HG03439 (cell line): Measurements from ENCODE around the gene TCF15.
"Not testable (repeated sequence)": the region's sequence is repeated elsewhere in the genome, so short reads cannot be mapped to it uniquely, and the experiment has no call there.

Experiments
- ATAC-seq: cut with Tn5 transposase; IDR thresholded peaks from one replicate; pipeline ENCODE4 v1.9.1; 2021; ENCODE audit warnings: mild to moderate bottlenecking, moderate library complexity; ENCODE audit not compliant: unreplicated experiment

Gene TCF15

GRCh38 chr20:584161-584970 is 25.7 kb downstream of the TCF15 start:
- no peak for ATAC-seq

- ATAC-seq: no peak
Observed at GRCh38 chr20:582204-582603, 27.9 kb downstream of the TCF15 start.

GRCh38 chr20:578940-579690 is 31.0 kb downstream of the TCF15 start:
- ATAC-seq: not testable (repeated sequence)

GRCh38 chr20:577167-577791 is 32.8 kb downstream of the TCF15 start:
- ATAC-seq: no peak

- ATAC-seq: no peak
Observed at GRCh38 chr20:576156-576555, 34.0 kb downstream of the TCF15 start.

GRCh38 chr20:575230-575629 is 34.9 kb downstream of the TCF15 start:
- ATAC-seq: no peak

GRCh38 chr20:574297-574942 is 35.7 kb downstream of the TCF15 start:
- ATAC-seq: no peak

- ATAC-seq: no peak
Observed at GRCh38 chr20:573414-574296, 36.5 kb downstream of the TCF15 start.

GRCh38 chr20:572727-573126 is 37.4 kb downstream of the TCF15 start:
- no peak for ATAC-seq

GRCh38 chr20:571754-572441 is 38.2 kb downstream of the TCF15 start:
- no peak for ATAC-seq

GRCh38 chr20:568673-569415 is 41.3 kb downstream of the TCF15 start:
- ATAC-seq: no peak

- ATAC-seq: no peak
Observed at GRCh38 chr20:568097-568652, 41.9 kb downstream of the TCF15 start.

GRCh38 chr20:564192-564591 is 45.9 kb downstream of the TCF15 start:
- no peak for ATAC-seq

- no peak for ATAC-seq
Observed at GRCh38 chr20:563187-563586, 46.9 kb downstream of the TCF15 start.

GRCh38 chr20:562232-562897 is 47.7 kb downstream of the TCF15 start:
- no peak for ATAC-seq

- no peak for ATAC-seq
Observed at GRCh38 chr20:561437-562231, 48.5 kb downstream of the TCF15 start.

- no peak for ATAC-seq
Observed at GRCh38 chr20:560680-561079, 49.4 kb downstream of the TCF15 start.
